GM19035 (cell line): ENCODE data around the gene SEPTIN8.

Experiments
- ATAC-seq: cut with Tn5 transposase; IDR thresholded peaks from one replicate; pipeline ENCODE4 v1.9.1; 2021; ENCODE audit not compliant: unreplicated experiment

SEPTIN8 gene

GRCh38 chr5:132751971-132752580 is 25.0 kb downstream of the SEPTIN8 start:
- no peak for ATAC-seq

GRCh38 chr5:132751444-132751843 is 25.6 kb downstream of the SEPTIN8 start:
- ATAC-seq, result peak; percentile 37

DNA sequence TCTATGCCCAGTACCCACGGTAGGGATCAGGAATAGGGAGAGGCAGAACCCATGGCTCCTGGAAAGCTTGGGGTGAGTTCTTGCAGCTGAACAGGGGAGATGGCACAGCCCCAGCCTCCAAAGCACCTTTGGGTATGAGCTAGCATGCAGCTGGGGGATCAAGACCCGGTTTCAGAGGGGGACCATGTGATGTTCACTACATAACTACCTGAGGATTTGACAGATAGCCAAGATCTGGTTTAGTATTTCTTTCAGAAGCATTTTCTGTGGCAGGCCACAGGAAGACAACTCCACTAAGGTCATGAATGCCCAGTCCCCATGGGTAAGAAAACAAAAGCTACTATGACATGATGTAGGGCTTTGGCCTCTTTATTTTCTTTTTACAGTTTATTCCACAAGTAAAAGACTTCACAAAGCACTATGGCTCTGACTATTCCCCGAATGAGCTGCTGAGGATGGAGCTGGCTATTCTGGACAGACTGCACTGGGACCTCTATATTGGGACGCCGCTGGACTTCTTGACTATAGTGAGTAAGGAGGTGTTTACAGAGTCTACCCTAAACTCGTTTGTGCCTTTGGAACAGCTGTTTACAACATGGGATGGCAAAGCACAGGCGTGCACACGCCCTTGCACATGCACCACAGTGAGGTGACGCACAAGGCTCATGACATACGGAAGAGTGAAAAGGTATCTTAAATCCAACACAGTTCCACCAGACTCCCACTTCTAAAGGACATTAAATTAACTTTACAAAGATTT is 26.4 kb downstream of the SEPTIN8 start:
- ATAC-seq, result no peak

GRCh38 chr5:132749506-132749905 is 27.5 kb downstream of the SEPTIN8 start:
- ATAC-seq, result no peak

- no peak for ATAC-seq
Measured at GRCh38 chr5:132748522-132749000, 28.5 kb downstream of the SEPTIN8 start.

- peak; percentile 20 for ATAC-seq
Measured at GRCh38 chr5:132747616-132748440, 29.2 kb downstream of the SEPTIN8 start.

DNA sequence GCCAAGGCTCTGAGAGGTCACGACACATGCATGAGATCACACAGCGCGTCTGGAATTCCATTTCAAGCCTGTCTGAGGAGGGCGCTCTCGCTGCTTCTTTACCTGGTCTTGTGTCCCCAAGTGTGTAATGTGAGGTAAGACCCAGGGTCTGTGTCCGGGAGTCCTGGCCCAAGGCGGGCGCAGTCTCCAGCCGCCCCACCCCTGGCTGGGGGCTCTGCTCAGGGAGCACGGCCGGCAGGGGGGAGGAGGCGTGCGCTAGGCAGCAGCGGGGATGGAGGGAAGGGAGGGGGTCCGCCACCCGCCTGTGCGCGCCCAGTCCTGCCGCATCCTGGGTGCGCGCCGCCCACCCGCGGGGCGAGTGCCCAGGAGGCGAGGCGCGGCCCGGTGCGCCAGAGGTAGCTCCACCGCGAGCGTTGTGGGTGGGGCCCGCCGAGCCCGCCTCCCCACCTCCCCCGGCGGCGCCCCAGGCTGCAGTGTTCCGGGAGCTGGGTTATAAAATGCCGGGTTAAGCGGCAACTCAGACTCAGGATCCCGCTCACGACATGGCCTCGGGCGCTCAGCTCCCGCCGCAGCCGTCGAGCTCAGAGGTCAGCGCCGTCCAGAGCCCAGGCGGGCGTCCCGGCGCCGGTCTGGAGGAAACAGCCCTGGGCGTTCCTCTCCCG is 30.0 kb downstream of the SEPTIN8 start, which contains the start of gene CCNI2:
CCNI2 (plus strand) TSS at position 473 of the 662 bp plus-strand sequence; CDS start at position 543, 70 bp downstream.
- ATAC-seq, result peak; percentile 46

DNA sequence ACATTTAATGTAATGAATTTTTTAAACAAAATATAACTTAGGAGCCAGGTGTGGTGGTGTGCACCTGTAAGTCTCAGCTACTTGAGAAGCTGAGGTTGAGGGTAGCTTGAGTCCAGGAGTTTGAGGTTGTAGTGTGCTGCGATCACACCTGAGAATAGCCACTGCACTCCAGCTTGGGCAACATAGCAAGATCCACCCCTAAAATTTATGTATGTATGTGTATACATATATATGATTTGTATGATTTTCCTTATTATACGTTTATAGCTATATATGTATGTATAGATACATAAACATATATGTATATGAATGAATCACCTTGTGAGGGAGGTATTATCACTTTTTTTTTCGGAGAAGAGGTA is 30.5 kb downstream of the SEPTIN8 start:
- no peak for ATAC-seq

DNA sequence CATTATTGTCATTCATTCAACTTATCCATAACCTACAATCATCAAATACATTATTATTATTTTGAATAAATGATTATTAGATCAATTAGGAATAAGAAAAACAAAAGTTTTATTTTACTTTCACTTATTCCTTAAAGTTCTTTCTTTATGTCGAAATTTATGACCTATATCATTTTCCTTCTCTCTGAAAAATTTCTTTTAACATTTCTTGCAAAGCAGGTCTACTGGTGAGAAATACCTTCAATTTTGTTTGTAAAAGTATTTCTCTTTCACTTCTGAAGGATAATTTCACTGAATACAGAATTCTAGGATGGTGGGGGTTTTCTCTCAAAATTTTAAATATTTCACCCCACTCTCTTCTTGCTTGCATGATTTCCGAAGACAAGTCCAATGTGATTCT is 32.4 kb downstream of the SEPTIN8 start:
- ATAC-seq, result no peak

DNA sequence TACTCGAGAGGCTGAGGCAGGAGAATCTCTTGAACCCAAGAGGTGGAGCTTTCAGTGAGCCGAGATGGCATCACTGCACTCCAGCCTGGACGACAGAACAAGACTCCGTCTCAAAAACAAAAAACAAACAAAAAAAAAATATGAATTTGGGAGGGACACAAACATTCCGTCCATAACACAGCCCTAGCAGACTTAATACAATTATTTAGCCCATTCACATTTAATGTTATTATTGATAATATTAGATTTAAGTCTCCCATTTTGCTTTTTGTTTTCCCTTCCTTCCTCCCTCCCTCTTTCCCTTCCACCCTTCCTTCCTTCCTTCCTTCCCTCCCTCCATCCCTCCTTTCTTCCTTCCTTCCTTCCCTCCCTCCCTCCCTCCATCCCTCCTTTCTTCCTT is 34.4 kb downstream of the SEPTIN8 start:
- ATAC-seq, result no peak

DNA sequence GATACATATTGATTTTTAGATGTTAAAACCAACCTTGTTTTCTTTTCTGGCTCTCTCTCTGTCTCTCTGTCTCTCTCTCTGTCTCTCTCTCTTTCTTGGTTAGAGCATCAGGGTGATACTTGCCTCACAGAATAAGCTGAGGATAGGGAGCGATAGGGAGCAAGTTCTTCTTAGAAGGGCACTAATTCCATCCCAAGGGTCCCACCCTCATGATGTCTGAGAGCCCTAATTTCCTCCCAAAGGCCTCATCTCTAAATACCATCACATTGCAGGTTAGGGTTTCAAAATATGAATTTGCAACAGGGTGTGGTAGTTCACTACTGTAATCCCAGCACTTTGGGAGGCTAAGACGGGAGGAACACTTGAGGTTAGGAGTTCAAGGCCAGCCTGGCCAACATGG is 34.9 kb downstream of the SEPTIN8 start:
- no peak for ATAC-seq

GRCh38 chr5:132739232-132739631 is 37.8 kb downstream of the SEPTIN8 start:
- ATAC-seq, result no peak

GRCh38 chr5:132737982-132738681 is 38.9 kb downstream of the SEPTIN8 start:
- no peak for ATAC-seq

DNA sequence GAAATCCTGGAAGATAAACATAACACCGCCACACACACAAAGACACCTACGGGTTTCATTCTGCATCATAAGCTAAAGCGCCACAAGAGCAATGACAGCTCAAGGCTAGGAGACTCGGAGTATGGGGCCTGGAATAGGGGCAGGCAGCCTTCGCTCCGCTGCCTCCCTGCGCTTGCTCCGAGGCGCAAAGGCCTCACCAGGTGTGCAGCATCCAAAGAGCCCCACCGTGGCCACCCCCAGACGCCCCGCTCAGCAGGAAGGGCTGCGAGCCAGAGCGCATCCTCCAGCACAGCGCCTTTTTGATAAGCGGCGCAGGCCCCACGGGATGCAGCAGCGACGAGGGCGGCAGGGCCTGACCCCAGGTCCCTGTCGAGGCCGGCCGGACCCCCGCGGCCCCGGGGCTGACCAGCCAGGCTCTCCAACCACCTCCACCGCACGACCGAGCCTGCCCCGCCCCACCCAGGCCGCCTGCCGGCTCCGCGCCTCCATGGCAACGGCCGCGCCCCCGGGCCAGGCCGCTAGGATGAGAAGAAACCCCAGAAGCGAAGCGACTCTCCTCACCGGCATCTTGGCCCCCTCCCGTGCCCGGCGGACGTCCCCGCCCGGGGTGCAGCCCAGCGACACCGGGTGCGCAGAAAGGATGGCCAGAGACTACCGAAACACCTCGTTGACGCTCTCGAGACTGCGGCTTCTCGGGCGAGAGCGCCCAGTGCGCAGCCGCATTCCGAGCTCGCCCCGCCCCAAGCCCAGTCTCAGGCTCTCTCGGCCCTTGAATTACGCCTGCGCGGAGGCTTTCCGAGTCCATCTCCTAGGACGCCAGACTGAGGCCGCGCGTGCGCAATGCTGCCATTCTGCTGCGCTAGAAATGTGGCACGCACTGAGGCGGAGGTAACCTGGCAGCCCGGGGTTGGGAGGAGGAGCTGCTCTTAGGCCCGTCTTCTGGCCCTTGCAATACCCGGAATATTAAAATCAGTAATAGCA is 39.9 kb downstream of the SEPTIN8 start, which contains the start of gene KIF3A:
KIF3A (minus strand) TSS at position 694 of the 981 bp plus-strand sequence; CDS start at position 567, 127 bp downstream.
- ATAC-seq, result peak; percentile 86

DNA sequence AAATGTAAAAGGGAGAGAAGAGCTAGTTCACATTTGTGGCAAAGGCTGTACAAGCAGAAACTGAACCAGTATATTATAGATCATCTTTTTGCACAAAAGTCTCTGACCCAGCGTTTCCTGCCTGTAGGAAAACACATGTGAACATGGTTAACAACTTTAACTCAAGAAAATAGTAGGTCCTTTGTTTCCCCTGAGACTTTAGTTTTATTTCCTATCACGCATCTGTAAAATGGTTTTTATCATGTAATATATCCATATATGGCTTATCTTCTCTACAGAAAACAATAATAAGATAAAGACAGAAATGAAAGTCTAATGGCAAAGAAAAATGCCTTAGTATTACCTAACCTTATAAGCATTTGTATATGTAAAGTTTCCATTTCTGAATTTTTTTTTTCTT is 42.4 kb downstream of the SEPTIN8 start:
- ATAC-seq, result no peak

DNA sequence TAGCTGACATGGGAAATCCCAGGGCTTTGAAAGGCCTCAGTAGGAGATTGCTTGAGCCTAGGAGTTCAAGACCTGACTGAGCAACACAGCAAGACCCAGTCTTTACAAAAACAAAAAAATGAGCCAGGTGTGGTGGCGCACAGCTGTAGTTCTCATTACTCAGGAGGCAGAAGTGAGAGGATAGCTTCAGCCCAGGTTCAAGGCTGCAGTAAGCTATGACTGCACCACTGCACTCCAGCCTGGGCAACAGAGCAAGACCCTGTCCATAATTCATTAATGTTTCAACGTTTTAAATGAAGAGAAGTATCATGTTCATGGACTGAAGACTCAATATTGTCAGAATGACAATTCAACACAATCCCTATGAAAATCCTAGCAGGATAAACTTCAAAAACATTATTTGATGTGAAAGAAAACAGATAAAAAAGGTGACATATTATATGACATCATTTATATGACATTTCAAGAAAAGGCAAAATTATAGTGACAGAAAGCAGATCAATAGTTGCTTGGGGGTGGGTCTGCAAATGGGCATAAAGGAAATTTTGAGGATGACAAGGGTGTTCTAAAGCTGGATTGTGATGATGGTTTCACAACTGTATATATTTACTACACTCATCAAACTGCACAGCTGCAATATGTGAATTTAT is 43.4 kb downstream of the SEPTIN8 start:
- ATAC-seq, result no peak

- ATAC-seq, result no peak
Measured at GRCh38 chr5:132729896-132730295, 47.1 kb downstream of the SEPTIN8 start.

GRCh38 chr5:132725745-132726144 is 51.3 kb downstream of the SEPTIN8 start:
- ATAC-seq, result no peak
